22Rv1 (cell line): Measurements from ENCODE around the gene NF1.

Source experiments
- H3K27ac ChIP-seq: fragments of 450-650 bp; 2 replicates; pipeline ENCODE4 v1.5.1; 2017
- ZFX ChIP-seq: fragments of 450-650 bp; IDR thresholded peaks from 2 replicates; pipeline ENCODE4 v1.6.1; 2017; ENCODE audit warnings: antibody characterized with exemption, borderline replicate concordance
- TF ChIP-seq, protein P1 (sequence below): fragments of 450-650 bp; IDR thresholded peaks from 2 replicates; pipeline ENCODE4 v1.5.1; 2017; ENCODE audit warnings: mild to moderate bottlenecking

The NF1 gene

DNA sequence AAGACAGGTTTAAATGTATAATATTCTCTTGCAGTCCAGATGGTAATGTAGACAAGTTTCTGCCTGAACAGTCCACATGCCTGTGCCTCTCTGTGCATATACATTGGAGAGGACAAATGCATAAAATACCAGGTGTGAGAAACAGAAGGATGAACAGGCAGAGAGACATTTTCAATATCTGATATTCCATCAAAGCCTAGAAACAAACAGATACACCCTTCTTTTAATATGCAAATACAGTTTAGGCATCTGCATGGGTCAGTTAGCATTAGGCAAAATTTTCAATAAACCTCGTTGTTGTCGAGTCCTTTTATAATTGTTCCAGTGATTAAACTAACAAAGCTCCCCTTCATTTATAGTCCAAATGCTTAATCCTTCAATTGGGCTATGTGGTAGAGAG, 201.4 kb downstream of the NF1 start:
- H3K27ac ChIP-seq: no peak overlapping the region
- no peak for TF ChIP-seq ZFX
- TF ChIP-seq, protein P1, sequence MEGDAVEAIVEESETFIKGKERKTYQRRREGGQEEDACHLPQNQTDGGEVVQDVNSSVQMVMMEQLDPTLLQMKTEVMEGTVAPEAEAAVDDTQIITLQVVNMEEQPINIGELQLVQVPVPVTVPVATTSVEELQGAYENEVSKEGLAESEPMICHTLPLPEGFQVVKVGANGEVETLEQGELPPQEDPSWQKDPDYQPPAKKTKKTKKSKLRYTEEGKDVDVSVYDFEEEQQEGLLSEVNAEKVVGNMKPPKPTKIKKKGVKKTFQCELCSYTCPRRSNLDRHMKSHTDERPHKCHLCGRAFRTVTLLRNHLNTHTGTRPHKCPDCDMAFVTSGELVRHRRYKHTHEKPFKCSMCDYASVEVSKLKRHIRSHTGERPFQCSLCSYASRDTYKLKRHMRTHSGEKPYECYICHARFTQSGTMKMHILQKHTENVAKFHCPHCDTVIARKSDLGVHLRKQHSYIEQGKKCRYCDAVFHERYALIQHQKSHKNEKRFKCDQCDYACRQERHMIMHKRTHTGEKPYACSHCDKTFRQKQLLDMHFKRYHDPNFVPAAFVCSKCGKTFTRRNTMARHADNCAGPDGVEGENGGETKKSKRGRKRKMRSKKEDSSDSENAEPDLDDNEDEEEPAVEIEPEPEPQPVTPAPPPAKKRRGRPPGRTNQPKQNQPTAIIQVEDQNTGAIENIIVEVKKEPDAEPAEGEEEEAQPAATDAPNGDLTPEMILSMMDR: no peak

DNA sequence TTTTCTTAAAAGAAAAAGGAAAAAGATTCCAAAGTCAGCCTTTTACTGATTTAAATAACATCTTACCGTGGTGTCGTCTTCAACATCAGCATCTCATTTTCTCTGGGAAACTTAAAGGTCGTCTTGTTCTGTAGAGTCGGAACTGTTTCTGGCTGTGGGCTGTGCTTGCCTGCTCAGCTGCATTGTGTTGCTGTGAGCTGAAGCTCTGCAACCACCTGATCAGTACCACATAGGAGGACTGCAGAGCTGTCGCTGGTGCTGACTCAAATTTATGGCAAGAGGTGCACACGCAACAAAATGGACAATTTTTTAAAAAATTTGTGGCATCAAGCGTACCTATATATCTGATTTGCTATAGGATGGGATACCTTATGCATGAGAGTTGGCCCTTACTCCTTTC, 202.3 kb downstream of the NF1 start, which contains the start of gene OMG:
Gene OMG (minus strand): TSS at position 150 of the 400 bp plus-strand sequence. CDS start 908 bp downstream, outside the sequence.
- H3K27ac ChIP-seq: no peak within 1 kb of the TSS
- TF ChIP-seq, protein P1: no peak
- no peak for TF ChIP-seq ZFX

DNA sequence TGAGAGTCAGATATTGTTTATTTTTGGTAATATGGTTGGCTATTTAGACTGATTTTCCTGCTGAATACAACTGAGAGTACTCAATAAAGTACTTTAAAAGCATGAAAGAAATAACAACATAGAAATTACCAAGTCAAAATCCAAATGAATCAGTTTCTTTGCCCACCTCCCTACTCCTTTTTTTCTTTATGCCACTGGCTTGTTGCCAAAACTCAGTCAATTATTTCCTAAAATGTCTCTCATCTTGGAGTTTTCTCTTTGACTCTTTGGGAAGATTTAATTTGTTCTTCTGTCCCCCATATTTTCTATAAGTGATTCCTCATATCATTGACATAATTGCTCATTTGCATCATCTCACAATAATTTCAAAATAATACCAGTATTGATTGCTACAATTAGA, 204.8 kb downstream of the NF1 start:
- no peak overlapping the region for H3K27ac ChIP-seq
- TF ChIP-seq, protein P1: no peak
- TF ChIP-seq ZFX: no peak

DNA sequence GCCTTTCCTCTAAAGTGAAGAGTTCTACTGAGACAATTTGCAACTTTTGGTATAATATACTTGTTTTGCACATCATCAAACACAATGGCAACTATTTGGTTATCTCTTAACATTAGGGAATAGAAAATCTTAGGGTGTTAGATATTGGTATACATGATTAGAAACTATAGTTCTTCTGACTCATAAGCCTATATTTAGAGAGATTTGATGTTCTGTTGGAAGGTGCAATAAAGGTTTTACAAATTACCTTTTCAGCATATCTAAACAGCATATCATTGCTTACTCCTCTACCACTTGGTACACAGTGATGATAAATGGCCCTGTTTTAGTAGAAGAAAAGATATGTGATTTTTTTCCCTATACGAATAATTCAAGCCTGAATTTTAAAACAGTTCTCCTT, 212.9 kb downstream of the NF1 start:
- no peak overlapping the region for H3K27ac ChIP-seq
- TF ChIP-seq, protein P1: no peak
- TF ChIP-seq ZFX: no peak

DNA sequence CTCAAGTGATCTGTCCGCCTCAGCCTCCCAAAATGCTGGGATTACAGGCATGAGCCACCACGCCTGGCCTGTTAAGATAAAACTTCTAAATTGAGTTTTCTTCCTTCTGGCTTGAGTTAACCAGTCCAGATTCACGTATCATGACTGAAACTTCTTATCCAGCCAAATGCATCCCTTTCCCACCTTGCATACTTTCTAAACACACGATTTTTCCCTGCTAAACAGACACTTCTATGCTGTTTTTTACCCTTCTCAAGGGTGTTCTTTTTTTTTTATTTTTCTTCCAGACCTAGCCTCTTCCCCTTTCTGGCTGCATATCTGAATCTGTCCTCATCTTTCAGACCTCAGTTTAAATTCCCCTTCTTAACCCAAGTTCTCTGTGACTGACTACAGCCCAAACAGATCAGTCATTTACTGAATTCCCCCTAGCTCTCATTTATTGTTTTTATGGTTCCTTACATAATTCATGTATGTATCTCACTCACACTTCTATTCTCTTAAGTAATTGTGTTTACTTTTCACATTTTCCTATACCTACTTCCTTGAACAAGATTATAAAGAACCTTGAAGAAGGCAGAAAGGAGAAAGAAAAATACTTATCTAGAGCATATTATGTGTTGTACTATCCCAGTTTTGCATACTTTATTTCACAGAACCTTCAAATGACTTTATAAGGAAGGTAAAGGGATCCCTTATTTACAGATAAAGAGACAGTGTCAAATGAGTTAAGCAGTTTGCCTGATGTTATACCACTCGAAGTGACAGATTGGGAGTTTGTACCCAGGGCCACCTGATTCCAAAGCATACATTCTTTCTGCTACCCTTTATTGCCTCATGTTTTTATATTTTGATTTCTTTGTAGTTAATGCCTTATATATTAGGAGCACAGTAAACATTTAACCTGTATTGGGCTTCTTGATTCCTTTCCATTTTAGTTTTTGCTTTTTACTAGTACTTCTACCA, 213.9 kb downstream of the NF1 start:
- no peak for TF ChIP-seq ZFX
- TF ChIP-seq, protein P1: no peak

DNA sequence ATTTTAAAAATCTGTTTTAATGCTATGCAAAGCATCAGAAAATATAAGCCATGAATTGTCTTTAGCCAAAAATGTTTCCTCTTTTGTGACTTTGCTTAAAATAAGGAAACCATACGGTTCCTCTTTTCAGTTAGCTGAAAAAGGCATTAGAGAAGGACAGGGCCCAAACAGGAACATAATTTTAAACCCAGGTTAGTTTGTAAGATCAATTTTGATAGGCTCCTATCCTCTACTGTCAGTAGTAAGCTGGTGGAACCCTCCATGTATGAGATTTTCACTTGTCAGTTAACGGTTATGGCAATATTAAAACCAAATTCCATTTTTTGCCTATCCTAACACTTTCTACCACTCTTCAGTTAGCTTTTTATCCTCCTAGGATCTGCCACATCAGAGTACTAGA, 214.8 kb downstream of the NF1 start:
- no peak overlapping the region for H3K27ac ChIP-seq
- no peak for TF ChIP-seq ZFX
- TF ChIP-seq, protein P1: no peak

More for the DNA sequence above, 213.9 kb downstream of the NF1 start:
- H3K27ac ChIP-seq: no peak overlapping the region

DNA sequence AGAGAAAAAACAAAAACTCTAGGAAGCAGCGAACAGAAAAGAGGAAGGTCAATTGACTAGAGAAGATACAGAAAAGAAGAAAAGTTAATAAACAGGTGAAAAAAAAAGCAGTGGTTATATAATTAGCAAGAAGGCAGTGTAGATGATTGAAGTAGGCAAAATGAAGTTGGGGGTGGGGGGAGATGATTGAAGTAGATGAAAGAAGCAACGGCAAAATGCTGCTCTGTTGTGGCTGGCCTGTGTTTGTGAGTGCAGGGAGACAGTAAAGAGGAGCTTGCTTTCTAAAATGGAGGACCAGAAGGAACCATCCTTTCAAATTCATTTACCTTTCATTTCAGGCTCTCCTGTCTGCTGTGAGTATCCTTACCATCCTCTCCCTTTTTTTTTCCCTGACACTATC, 215.5 kb downstream of the NF1 start:
- no peak overlapping the region for H3K27ac ChIP-seq
- TF ChIP-seq, protein P1: no peak
- TF ChIP-seq ZFX: no peak
